Upper lobe of left lung (tissue), 4 donors: ENCODE data around the gene PRR33.

Experiments used
- EP300 ChIP-seq, 4 donors: sonication (generic); formaldehyde crosslinking; IDR thresholded peaks; one replicate each; pipeline ENCODE4 v1.5.1; 2017; ENCODE audit warnings: antibody characterized with exemption in 4 of 4, control low read depth in 2 of 4
- POLR2A ChIP-seq, 4 donors: fragments of 450-650 bp; IDR thresholded peaks; one replicate each; pipeline ENCODE4 v1.5.1; 2016 to 2017; ENCODE audit warnings: antibody characterized with exemption in 4 of 4, mild to moderate bottlenecking in 2 of 4
- TF ChIP-seq, protein P1 (sequence below), 6 experiments: fragments of 450-650 bp in 4 of 6; fragments of 200-600 bp in 2 of 6; sonication (generic) in 2 of 6; IDR thresholded peaks; one replicate each; pipeline ENCODE4 v1.5.1; 2016 to 2019; ENCODE audit warnings: antibody characterized with exemption in 6 of 6

DNA sequence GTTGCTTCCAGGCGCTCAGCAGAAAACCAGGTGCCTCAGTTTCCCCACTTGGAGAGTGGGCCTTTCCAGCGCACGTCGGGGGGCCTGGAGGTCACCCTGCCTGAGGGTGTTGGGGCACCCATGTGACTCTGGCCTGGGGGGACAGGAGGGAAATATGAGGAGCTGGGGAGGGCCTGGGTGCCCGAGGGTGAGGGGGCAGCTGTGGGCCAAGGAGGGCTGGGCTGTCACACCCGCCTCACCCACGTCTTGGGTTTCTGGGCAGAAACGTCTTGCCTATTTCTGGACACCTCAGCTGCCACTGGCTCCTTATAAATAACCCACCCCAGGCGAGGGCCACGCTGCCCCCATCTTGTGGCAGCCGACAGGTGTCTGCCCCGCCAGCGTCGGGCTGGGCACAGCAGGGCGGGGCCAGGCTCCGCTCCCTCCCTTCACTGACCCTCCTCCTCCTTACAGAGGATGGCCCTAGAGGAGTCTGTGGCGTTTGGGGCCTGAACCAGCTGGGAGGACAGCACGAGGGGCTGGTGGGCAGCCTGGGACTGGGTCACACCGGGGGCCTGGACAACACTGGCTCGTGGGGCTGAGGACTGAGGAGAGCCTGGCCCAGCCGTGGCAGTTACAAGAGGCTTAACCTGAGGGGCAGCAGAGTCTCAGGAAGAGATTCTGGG, 29.3 kb upstream of the PRR33 start:
- TF ChIP-seq EP300 (IDR thresholded peaks at IDR 0.05) (no peak), POLR2A (IDR thresholded peaks at IDR 0.05) (no peak)
- TF ChIP-seq, protein P1, sequence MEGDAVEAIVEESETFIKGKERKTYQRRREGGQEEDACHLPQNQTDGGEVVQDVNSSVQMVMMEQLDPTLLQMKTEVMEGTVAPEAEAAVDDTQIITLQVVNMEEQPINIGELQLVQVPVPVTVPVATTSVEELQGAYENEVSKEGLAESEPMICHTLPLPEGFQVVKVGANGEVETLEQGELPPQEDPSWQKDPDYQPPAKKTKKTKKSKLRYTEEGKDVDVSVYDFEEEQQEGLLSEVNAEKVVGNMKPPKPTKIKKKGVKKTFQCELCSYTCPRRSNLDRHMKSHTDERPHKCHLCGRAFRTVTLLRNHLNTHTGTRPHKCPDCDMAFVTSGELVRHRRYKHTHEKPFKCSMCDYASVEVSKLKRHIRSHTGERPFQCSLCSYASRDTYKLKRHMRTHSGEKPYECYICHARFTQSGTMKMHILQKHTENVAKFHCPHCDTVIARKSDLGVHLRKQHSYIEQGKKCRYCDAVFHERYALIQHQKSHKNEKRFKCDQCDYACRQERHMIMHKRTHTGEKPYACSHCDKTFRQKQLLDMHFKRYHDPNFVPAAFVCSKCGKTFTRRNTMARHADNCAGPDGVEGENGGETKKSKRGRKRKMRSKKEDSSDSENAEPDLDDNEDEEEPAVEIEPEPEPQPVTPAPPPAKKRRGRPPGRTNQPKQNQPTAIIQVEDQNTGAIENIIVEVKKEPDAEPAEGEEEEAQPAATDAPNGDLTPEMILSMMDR (IDR thresholded peaks at IDR 0.05), result no peak
